GM21381 (cell line): ENCODE measurements around the gene EXOC3.
"Not testable (repeated sequence)": the region's sequence is repeated elsewhere in the genome, so short reads cannot be mapped to it uniquely, and the experiment has no call there.

Experiments used
- ATAC-seq: cut with Tn5 transposase; IDR thresholded peaks from one replicate; pipeline ENCODE4 v1.9.1; 2021; ENCODE audit warnings: mild to moderate bottlenecking, moderate library complexity; ENCODE audit not compliant: unreplicated experiment

EXOC3 gene

DNA sequence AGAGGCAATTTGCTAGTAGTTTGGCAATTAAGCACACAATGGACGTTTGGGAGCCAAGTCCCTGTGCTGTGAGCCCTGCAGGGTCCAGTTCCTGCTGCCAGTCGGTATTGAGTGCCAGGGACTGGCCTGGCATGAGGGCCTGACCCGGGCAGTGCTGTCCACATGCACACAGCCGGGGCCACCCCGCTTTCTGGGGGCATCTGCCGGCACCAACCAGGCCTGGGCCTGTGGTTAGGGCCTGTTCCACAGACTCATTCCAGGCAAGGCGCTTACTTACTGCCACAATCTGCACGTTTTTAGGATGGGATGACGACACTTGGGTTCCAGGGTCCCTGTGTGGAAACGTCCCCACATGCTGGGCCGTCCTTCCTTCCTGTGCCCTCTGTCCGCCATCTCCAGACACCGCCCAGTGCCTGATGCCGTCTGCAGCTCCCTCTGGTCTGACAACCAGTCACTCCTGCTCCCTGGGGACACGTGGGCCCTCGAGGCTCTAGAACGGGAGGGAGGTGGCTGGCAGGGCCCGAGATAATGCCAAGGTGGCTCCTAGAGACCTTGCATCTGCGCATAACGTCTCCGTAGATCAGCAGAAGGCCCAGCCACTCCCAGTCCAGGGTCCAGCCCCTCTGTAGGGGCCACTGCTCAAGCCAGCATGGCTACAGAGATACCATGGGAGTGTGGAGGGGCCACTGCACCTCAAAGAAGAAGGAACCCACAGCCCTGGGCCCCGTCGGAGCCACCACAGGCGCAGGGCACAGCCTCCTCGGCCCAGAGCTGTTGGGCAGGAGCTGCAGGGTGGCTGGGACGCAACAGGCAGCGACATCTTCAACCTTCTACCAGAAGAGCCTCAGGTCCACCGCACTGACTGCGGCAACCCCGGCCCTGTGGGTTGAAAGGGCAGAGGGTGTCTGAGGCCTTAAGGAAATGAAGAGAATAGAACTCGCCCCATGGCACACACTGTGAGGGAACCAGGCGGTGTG is 56.5 kb downstream of the EXOC3 start:
- ATAC-seq = no peak

DNA sequence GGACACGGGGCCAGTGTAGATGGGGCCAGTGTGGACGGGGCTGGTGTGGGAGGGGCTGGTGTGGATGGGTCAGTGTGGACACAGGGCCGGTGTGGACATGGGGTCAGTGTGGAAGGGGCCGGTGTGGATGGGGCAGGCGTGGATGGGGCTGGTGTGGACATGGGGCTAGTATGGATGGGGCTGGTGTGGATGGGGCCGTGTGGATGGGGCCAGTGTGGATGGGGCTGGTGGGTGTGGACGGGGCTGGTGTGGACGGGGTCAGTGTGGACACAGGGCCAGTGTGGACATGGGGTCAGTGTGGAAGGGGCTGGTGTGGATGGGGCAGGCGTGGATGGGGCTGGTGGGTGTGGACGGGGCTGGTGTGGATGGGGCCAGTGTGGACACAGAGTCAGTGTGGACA is 57.5 kb downstream of the EXOC3 start:
- ATAC-seq = no peak

DNA sequence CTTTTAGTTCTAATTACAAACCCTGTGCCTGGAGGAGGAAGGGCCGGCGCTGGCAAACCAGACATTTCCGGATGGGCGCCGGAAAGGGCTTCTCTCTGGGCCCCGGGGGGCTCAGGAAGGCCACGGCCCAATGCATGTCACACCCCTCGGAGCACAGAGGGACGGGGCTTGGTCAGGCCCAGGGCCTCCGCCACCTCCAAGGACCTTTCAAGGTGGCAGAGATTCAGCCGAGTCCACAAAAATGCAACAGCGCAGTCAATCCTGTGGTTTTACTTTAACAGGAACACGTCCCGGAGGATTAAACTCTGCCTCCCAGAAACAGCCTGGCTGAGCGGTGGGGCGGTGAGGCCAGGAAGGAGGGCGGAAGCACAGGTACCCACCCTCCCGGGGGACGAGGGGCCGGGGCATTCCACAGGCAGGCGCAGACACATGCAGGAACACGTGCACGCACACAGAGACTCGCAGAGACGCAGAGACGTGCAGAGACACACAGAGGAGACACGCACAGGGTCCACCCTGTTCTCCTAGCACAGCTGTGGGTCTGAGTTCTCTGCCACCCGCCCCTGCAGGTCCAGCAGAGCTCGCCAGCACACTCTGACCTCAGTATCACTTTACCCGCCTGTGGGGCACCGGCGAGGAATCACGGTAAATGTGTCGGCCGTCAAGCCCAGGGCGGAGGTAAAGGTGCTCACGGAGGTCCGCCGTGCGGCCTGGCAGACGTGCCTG is 58.3 kb downstream of the EXOC3 start:
- ATAC-seq = no peak

DNA sequence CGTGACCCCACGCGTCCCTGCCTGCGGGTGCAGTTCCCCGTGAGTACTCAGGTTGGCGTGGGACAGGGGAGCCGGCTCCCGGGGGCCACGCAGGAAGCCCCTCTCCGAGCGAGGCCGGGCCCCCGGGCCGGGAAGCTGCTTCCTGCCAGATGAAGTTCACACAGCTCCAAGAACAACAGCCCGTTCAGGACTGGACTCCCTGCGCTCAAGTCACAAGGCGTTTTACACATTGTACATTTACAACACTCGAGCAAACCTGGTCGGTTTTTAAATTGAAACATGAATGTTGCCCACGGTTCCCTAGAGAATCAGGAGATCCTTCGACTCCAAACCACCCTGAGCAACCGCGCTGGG is 58.8 kb downstream of the EXOC3 start:
- no peak for ATAC-seq

DNA sequence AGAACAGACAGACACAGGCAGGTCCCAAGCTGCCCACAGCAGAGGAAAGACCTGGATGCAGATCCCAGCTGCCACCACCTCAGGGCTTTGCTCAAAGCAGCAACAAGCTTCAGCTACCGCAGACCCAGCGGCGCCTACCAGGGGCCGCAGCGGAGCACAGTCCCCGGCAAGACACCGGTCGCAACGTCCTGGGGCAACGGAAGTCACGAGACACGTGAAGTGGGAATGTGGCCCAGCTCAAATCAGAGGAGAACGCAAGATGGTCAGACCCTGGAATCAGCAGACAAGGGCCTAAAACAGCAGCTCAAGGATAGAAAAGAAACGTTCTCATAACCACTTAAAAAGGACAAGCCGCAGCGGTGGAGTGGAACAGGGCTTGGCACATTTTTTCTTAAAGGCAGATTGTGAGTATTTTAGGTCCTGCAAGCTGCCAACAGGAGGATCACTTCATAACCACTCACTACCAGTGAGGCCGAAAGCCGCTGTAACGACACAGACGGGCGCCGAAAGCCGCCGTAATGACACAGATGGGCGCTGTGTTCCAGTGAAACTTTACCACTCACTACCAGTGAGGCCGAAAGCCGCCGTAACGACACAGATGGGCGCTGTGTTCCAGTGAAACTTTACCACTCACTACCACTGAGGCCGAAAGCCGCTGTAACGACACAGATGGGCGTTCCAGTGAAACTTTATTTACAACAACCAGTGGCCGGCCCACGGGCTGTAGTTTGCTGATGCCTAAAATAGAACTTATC is 59.5 kb downstream of the EXOC3 start:
- no peak for ATAC-seq

DNA sequence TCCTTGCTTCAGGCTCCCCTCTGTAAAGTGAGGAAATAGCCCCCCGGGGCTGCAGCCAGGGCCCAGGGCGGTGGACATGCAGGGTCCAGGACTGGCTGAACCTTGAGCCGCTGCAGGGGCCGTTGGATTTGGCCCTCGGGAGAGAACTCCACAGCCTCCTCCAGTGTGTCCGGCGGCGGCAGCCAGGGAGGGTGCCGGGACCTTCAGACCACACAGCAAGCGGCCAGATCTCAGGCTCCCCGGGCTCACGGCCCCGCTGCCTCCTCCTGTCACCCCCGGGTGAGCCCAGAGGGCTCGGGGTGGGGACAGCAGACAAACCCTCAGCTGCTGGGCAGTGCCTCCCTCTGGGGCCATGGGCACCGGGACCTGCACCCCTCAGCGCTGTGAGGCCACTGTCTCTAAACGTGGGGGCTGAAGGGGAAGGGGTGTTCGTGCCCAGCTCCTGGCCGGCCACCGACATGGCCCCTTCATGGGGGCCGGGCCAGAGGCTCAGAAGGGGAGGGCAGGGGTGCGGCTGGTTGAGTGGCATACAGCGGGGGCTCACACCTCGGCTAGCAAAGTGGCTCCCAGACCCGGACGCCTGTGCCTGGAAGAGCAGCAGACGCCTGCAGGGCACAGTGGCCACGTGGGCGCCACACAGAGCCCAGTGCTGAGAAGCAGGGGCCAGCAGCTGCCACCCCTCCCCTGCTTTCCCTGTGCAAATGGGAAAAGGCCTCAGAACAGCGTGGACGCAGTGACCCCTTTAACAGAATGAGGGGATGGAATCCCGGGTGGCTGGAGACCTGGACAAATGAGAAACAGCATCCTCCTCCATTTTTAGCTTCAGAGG is 61.6 kb downstream of the EXOC3 start:
- ATAC-seq = no peak

DNA sequence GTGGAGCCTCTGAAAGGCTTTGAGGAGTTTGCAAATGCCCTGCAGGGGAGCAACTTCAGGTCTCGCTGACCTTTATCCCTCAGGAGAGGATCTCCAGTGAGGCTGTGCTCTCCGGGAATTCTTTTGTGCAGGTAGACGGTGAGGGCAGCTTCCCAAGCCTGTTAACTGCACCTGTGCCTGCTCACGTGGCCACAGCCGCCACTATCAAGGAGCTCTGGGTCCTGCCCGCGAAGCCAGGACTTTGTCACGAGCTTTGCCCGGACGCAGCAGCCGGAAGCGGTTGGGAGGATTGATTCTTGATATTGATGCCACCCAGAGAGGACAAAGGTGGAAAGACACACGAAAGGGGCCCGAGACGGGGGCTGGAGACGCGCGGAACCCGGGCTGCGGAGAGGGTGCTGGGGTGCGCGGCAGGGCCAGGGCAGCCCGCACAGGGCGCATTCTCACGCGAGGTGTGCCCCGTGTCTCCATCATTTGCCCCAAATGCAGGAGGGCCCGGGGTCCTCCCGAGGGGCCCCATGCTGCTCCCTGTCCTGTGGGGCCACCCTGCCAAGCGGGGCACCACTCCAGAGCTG is 63.1 kb downstream of the EXOC3 start:
- no peak for ATAC-seq

DNA sequence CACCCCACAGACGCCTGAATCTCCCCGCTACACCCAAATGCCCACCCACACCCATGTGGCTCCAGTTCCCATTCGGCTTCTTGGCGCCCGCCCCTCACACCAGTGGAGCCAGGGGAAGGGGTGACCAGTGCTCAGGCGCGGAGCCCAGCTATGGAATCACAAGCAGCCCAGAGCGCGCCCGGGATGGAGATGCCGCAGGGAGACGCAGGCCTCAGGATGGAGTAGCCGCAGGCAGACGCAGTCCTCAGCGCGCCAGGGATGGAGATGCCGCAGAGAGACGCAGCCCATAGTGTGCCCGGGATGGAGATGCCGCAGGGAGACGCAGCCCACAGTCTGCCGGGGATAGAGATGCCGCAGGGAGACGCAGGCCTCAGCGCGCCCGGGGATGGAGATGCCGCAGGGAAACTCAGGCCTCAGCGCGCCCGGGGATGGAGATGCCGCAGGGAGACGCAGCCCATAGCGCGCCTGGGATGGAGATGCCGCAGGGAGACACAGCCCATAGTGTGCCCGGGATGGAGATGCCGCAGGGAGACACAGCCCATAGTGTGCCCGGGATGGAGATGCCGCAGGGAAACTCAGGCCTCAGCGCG is 65.1 kb downstream of the EXOC3 start:
- not testable (repeated sequence) for ATAC-seq

DNA sequence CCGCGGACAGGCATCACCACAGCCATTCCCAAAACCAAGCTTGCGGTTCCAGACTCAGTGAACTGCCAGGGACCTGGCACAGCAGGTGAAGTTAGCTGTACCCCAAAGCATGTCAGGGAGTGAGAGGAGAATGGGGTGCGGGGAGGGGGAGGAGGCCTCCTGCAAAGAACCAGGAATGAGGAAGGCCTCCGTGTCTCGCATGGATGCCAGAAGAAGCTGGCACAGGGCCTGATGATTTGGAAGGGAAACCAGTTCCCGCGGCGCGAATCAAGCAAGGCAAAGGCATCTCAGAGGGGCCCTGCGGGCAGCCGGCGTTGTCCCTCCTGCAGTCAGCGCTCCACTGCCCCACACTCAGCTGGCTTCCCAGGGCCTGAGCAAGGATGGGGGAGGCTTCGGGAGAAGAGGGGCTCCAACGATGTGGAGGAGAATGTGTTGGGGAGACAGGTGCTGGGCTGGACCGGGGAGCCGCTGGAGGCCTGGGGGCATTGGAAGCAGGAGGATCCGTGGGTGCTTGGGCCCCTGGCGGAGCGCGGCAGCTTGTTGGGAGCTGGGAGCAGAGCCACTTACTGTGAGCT is 66.7 kb downstream of the EXOC3 start:
- no peak for ATAC-seq

DNA sequence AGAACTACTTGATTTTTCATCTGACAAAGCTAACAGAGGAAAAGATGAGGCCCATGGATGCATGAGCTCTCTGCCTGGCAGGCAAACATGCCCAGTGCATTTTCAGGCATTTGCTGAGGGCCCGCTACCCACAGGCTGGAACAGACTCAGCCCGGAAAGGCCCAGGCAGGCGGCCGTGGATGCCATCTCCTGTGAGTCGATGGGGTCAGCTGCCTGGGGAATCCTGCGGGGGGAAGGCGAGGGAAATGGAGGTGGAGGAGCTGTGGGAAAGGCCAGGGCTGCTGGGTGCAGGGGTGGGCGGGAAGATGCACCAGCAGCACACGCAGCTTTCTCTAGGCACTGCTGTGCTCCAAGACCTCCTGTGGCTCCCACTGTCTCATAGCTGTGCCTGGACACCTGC is 67.5 kb downstream of the EXOC3 start:
- ATAC-seq = no peak

DNA sequence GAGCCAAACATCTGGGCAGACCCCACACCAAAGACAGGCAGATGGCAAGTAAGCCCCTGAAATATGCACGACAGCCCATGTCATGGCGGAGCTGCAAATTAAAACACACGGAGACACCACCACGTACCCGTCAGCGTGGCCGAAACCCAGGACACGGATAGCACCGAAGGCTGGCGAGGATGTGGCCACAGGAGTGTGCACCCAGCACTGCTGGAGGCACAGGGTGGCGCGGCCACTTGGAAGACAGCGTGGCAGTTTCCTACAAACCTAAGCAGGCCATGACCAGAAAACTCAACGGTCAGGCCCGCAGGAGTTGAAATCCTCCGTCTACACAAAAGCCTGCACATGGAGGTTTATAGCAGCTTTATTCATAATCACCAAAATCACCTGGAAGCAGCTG is 68.5 kb downstream of the EXOC3 start:
- no peak for ATAC-seq

DNA sequence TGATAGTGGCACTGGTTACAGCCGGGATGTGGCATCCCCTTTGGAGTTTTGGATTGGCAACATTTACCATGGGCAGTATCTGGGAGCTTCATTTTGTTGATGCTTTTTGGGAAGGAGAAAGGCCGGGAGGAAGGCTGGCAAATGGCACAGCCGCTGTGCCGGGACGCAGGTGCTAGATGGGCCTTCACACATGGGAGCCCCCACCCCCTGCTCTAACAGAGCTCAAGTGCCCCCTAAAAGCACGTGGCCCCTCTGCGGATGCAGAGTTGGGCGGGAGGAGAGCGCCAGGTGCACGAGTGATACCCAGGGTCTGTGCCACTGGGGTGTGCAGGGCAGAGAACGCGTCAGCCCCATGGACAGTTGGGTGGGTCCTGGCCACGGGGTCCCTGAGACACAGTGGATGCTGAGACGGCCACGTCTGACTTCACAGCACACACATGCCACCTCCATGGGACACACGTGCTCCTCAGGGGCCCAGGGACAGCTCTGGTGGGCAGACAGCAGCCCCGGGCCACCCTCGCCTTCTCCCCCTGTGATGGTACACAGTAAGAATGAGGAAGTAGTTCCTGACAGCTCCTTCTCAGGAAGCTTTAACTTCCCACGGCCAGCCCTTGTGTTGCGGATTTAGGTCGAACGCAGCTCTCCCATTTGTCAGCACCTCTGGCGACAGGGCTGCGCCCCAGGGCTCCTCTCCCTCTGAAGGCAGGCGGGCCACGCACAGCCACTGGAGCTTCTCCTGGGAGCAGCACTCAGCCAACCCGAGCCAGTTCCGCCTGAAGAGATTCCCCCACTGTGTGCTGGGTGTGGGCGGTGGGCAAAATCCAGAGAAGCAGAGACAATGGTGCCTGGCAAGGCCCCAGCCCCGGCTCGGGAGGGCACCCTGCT is 70.5 kb downstream of the EXOC3 start:
- no peak for ATAC-seq

DNA sequence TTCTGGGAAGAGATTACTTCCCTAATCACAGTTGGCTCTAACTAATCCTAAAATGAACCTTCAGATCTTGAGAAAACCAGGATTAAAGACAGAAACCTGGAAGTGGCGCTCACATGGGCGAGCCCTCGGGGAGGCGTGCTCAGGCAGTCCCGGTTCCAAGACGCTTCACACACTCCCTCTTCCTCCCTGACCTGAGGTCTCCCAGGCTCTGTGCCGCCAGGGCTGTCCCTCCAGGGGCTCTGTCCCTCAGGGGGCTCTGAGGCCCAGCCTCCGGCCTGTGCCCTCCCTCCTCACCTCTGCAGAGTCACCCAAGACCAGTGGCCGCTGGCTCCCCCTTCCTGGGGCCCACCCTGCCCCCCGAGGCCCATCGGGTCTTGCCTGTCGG is 71.1 kb downstream of the EXOC3 start:
- ATAC-seq = no peak

DNA sequence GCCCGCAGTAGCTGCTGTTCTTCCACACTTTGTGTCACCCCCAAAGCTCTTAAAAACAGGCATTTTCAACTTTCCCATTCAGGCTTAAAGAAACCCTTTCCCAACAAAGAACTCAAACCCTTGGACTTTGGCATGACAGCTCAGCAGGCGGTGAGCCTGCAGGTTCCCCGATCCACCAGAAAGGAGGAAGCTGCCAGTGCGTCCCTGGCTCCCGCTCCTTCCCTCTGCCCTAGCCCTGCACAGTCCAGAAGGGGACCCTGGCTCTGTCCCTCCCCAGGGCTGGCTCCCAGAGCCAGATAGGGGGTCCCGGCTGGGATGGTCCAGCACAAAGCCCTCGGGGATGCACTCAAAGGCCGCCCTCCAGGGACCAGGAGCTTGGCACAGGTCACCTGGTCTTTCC is 71.7 kb downstream of the EXOC3 start:
- no peak for ATAC-seq

DNA sequence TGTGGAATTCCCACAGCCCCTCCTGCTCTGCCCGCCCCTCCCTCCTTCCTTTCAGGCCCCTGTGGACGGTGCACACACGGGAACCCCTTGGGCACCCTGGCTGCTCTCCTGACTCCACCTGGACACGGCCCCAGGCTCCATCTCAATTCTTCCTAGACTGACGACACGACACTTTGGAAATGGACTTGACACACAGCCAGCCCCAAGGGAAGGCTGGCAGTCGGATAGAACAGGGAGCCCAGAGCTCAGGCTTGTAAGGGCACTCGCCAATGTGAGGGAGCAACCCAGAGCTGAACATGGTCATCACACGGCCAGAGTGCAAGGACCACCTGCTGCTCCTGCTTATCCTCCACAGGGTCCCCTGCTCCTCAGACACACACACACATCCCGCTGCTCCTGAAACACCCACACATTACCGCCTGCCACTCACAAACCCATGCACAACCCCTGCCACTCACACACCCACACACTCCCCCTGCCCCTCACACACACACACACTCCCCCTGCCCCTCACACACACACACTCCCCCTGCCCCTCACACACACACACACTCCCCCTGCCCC is 72.4 kb downstream of the EXOC3 start:
- no peak for ATAC-seq

DNA sequence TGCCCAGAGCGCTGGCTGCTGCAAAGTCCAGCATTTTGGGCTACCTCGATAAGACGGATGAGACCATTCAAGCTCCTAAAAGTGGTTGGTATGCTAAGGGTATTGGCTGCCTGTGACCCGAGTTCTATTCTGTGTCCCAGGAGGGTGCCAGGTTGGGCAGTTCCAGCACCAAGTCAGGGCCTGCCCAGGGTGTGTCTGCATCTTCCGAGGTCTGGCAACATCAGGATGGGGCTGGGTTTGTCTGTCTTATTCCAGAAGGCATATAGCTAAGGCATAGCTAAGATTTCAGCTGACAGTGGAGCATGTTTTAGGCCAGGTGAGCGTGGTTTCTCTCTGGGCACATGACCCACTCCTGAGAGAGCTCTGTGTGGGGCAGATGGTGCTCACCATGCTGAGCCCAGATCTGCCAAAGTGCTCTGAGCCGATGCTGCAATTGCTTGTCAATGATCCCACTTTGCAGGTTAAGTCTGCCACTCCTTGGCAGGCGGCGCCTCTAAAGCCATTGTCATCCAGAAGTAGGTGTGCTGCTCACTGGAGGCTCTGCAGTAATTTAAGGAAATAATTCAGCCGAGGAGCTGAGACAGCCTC is 73.5 kb downstream of the EXOC3 start:
- no peak for ATAC-seq
